Lung (tissue), 12 donors: ENCODE data around the gene ARPIN. TPM values are rescaled to one million over a fixed set of nuclear protein-coding genes. Genes with fewer than 3 reads are reported as not detected.

Experiments used
- ATAC-seq: fragments of 200-7000 bp; cut with Tn5 transposase; one replicate; pipeline ENCODE4 v1.9.1; 2020; ENCODE audit warnings: moderate number of reproducible peaks; ENCODE audit not compliant: insufficient read depth, low FRiP score
- DNase-seq, 3 donors: peaks; one replicate each; pipeline ENCODE4 v3.0.0-alpha.2; 2013 to 2017
- H3K27ac ChIP-seq, 2 donors: one replicate each; pipeline ENCODE4 v1.5.1; 2013; ENCODE audit warnings: mild to moderate bottlenecking in 2 of 2, moderate library complexity in 2 of 2, control low read depth in 1 of 2, inconsistent platforms in 1 of 2, low read depth in 1 of 2, low read length in 1 of 2
- H3K27me3 ChIP-seq, 3 donors: one replicate each; pipeline ENCODE4 v1.5.1; 2013; ENCODE audit warnings: low read length in 2 of 3; ENCODE audit not compliant: control insufficient read depth in 3 of 3, insufficient read depth in 3 of 3
- H3K36me3 ChIP-seq, 4 donors: one replicate each; pipeline ENCODE4 v1.5.1; 2013; ENCODE audit warnings: low read length in 4 of 4, mild to moderate bottlenecking in 1 of 4, moderate library complexity in 1 of 4; ENCODE audit not compliant: control insufficient read depth in 4 of 4, insufficient read depth in 4 of 4
- H3K4me1 ChIP-seq, 5 donors: one replicate each; pipeline ENCODE4 v1.5.1; 2013; ENCODE audit warnings: low read length in 5 of 5, mild to moderate bottlenecking in 2 of 5, moderate library complexity in 1 of 5; ENCODE audit not compliant: control insufficient read depth in 5 of 5, insufficient read depth in 5 of 5
- H3K4me3 ChIP-seq: one replicate; pipeline ENCODE4 v1.5.1; 2013; ENCODE audit warnings: mild to moderate bottlenecking, control low read depth, moderate library complexity
- H3K9ac ChIP-seq, 2 donors: one replicate each; pipeline ENCODE4 v1.5.1; 2013; ENCODE audit warnings: low read length in 2 of 2, control low read depth in 1 of 2; ENCODE audit not compliant: insufficient read depth in 1 of 2
- H3K9me3 ChIP-seq, 4 donors: one replicate each; pipeline ENCODE4 v1.5.1; 2013; ENCODE audit warnings: low read length in 3 of 4, mild to moderate bottlenecking in 1 of 4, moderate library complexity in 1 of 4; ENCODE audit not compliant: control insufficient read depth in 4 of 4, insufficient read depth in 3 of 4
- WGBS, 2 donors: extraction: QIAGEN DNeasy Blood & Tissue Kit; methylation state at CpG; one replicate each; pipeline ENCODE4 v1.1.7; 2013; 5-methylcytosine and 5-hydroxymethylcytosine counted together
- polyA plus RNA-seq, 2 donors: library from polyadenylated mRNA; stranded (reverse); fragments of 200-250 nt; gene quantifications; one replicate each; pipeline ENCODE4 v1.2.1, GENCODE V29; 2013
- total RNA-seq, 2 donors: library from RNA; depleted of rRNA in 1 of 2; stranded (reverse); fragments of >200 nt in 1 of 2; gene quantifications; one replicate each; pipeline ENCODE4 v1.2.1, GENCODE V29; 2014 to 2021
- TF ChIP-seq, protein P1 (sequence below): IDR thresholded peaks from 2 replicates; pipeline ENCODE4 v1.5.1; 2012; ENCODE audit warnings: mild to moderate bottlenecking; ENCODE audit errors: control extremely low read depth, extremely low read depth
- donor health status: control.
- donor health status: control.
- donor health status: Bipolar disorder and iron deficiency.
- donor health status: healthy.
- donor health status: DM: yes; HTN: yes; CAD: no.

Gene ARPIN
- total and polyA plus RNA-seq, 4 donors: 9.0 to 28.5 (median 18.7) TPM

DNA sequence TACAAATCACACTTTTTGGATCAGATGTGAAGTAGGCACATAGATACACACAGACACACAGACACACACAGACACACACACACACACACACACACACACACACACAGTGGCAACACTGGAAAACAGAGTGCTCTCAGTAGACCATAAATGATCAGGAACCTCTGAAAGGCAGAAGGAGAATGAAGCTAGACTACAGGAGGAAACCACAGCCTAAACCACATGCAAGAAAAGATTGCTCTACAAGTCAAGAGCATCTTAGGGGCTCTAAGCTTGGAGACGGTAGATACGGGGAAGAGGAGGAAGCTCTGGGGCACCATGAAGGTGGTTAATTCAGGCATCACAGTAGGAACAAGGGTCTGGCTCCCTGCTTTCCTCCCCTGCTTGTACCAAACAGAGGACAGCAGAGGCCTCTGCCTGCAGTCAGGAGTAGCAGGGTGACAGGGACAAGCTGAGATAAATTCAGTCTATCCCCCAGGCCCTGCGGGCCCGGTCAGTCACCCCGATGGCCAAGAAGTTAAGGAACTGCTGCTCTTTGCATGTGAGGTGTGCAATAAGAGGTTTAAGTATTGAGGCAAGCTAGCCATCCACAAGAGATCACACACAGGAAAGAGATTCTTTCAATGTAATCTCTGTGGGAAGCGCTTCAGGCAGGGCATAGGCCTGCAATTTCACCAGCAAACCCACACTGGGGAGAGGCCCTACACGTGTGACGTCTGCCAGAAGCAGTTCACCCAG is 23.5 kb upstream of the ARPIN start:
- Histone ChIP-seq H3K9me3 (no peaks in the 10 kb centered on the region), H3K27me3 (no peaks in the 10 kb centered on the region), H3K4me3 (no peak overlapping the region), H3K36me3 (no peaks in the 10 kb centered on the region), H3K9ac (no peak overlapping the region), H3K27ac (no peak overlapping the region), H3K4me1 (no peaks in the 10 kb centered on the region)
- TF ChIP-seq, protein P1, sequence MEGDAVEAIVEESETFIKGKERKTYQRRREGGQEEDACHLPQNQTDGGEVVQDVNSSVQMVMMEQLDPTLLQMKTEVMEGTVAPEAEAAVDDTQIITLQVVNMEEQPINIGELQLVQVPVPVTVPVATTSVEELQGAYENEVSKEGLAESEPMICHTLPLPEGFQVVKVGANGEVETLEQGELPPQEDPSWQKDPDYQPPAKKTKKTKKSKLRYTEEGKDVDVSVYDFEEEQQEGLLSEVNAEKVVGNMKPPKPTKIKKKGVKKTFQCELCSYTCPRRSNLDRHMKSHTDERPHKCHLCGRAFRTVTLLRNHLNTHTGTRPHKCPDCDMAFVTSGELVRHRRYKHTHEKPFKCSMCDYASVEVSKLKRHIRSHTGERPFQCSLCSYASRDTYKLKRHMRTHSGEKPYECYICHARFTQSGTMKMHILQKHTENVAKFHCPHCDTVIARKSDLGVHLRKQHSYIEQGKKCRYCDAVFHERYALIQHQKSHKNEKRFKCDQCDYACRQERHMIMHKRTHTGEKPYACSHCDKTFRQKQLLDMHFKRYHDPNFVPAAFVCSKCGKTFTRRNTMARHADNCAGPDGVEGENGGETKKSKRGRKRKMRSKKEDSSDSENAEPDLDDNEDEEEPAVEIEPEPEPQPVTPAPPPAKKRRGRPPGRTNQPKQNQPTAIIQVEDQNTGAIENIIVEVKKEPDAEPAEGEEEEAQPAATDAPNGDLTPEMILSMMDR: no peak
- DNase-seq (no peak), ATAC-seq (no peak)
- 37 to 76% methylated on average over 8 of the region's 8 CpGs for WGBS, 2 donors

GRCh38 chr15:89932880-89933279 is 20.1 kb upstream of the ARPIN start:
- ATAC-seq (no peak), DNase-seq (no peak)
- TF ChIP-seq, protein P1: no peak
- Histone ChIP-seq H3K27ac (no peak overlapping the region), H3K4me1 (no peaks in the 10 kb centered on the region), H3K9me3 (no peaks in the 10 kb centered on the region), H3K27me3 (no peaks in the 10 kb centered on the region), H3K9ac (no peak overlapping the region), H3K36me3 (no peaks in the 10 kb centered on the region), H3K4me3 (no peak overlapping the region)
- 96 to 97% methylated on average over 3 of the region's 3 CpGs for WGBS, 2 donors

- H3K9ac ChIP-seq: no peak overlapping the region
- H3K27me3 ChIP-seq: no peaks in the 10 kb centered on the region
- 81 to 88% methylated on average over 4 of the region's 4 CpGs for WGBS, 2 donors
- H3K27ac ChIP-seq: no peak overlapping the region
- no peaks in the 10 kb centered on the region for H3K9me3 ChIP-seq
- ATAC-seq (no peak), DNase-seq (no peak)
- TF ChIP-seq, protein P1: no peak
- H3K4me1 ChIP-seq: no peaks in the 10 kb centered on the region
- H3K36me3 ChIP-seq: no peaks in the 10 kb centered on the region
- no peak overlapping the region for H3K4me3 ChIP-seq
These were observed 15.7 kb upstream of the ARPIN start for GRCh38 chr15:89928421-89928820.

GRCh38 chr15:89926158-89926557 is 13.4 kb upstream of the ARPIN start:
- H3K4me3 ChIP-seq: no peak overlapping the region
- H3K36me3 ChIP-seq: no peaks in the 10 kb centered on the region
- TF ChIP-seq, protein P1: no peak
- no peak overlapping the region for H3K9ac ChIP-seq
- H3K4me1 ChIP-seq: no peaks in the 10 kb centered on the region
- ATAC-seq (no peak), DNase-seq (no peak)
- no peaks in the 10 kb centered on the region for H3K9me3 ChIP-seq
- no peak overlapping the region for H3K27ac ChIP-seq
- H3K27me3 ChIP-seq: no peaks in the 10 kb centered on the region
- 75 to 100% methylated on average over 2 of the region's 2 CpGs for WGBS, 2 donors
